ENCODE measurements around the gene MACO1. TPM values are rescaled to one million over a fixed set of nuclear protein-coding genes. Genes with fewer than 3 reads are reported as not detected.

The MACO1 gene
- total RNA-seq, 4 donors from 2014 or later = 13.0 to 19.7 (median 16.3) TPM

GRCh38 chr1:25532970-25533369 is 102.3 kb downstream of the MACO1 start:
- TF ChIP-seq CTCF (IDR thresholded peaks at IDR 0.05; ENCODE audit: low read depth) = no peak

- TF ChIP-seq CTCF (IDR thresholded peaks at IDR 0.05; ENCODE audit: low read depth) = no peak
Observed at GRCh38 chr1:25533775-25534409, 103.2 kb downstream of the MACO1 start.

- TF ChIP-seq CTCF (IDR thresholded peaks at IDR 0.05; ENCODE audit: low read depth) = no peak
Observed at GRCh38 chr1:25534410-25534788, 103.7 kb downstream of the MACO1 start.

GRCh38 chr1:25536124-25536523 is 105.4 kb downstream of the MACO1 start:
- no peak for TF ChIP-seq CTCF (IDR thresholded peaks at IDR 0.05; ENCODE audit: low read depth)

GRCh38 chr1:25537153-25537831 is 106.6 kb downstream of the MACO1 start:
- no peak for TF ChIP-seq CTCF (IDR thresholded peaks at IDR 0.05; ENCODE audit: low read depth)

GRCh38 chr1:25538191-25538767 is 107.6 kb downstream of the MACO1 start:
- no peak for TF ChIP-seq CTCF (IDR thresholded peaks at IDR 0.05; ENCODE audit: low read depth)

- no peak for TF ChIP-seq CTCF (IDR thresholded peaks at IDR 0.05; ENCODE audit: low read depth)
Observed at GRCh38 chr1:25540750-25541342, 110.1 kb downstream of the MACO1 start.

All from subcutaneous adipose tissue (tissue), 4 donors.